Kidney (tissue), 14 donors: ENCODE measurements around the gene HDHD5. TPM values are rescaled to one million over a fixed set of nuclear protein-coding genes. Genes with fewer than 3 reads are reported as not detected.

ENCODE experiments used
- DNase-seq, 5 donors: peaks; one replicate each; pipeline ENCODE4 v3.0.0-alpha.2; 2013 to 2020
- FAIRE-seq: peaks from 2 replicates; lab custom pipeline; 2012; peaks lifted over from hg19 to GRCh38; lab: Jason Lieb, UNC
- H3K27ac ChIP-seq, 2 donors: one replicate each; pipeline ENCODE4 v1.7.0; 2013; ENCODE audit warnings: low read depth in 2 of 2, low read length in 2 of 2, inconsistent platforms in 1 of 2
- H3K27me3 ChIP-seq: one replicate; pipeline ENCODE4 v1.7.1; 2013; ENCODE audit warnings: low read length, inconsistent platforms; ENCODE audit not compliant: control insufficient read depth, insufficient read depth
- H3K36me3 ChIP-seq, 3 donors: one replicate each; pipeline versions ENCODE4 v1.7.0 to v1.7.1; 2013; ENCODE audit warnings: low read length in 3 of 3, control low read depth in 1 of 3, inconsistent platforms in 1 of 3; ENCODE audit not compliant: insufficient read depth in 3 of 3, control insufficient read depth in 2 of 3
- H3K4me1 ChIP-seq, 3 donors: one replicate each; pipeline versions ENCODE4 v1.7.0 to v1.7.1; 2013; ENCODE audit warnings: low read length in 3 of 3, inconsistent platforms in 1 of 3, low read depth in 1 of 3; ENCODE audit not compliant: control insufficient read depth in 2 of 3, insufficient read depth in 2 of 3
- H3K4me3 ChIP-seq, 3 donors: one replicate each; pipeline versions ENCODE4 v1.7.0 to v1.8.1; 2013; ENCODE audit warnings: low read length in 3 of 3, control low read depth in 1 of 3, inconsistent platforms in 1 of 3
- H3K9ac ChIP-seq, 3 donors: one replicate each; pipeline versions ENCODE4 v1.7.0 to v1.7.1; 2013; ENCODE audit warnings: low read length in 3 of 3, control low read depth in 1 of 3, inconsistent platforms in 1 of 3
- H3K9me3 ChIP-seq, 3 donors: one replicate each; pipeline versions ENCODE4 v1.7.0 to v1.7.1; 2013; ENCODE audit warnings: low read length in 3 of 3, control low read depth in 1 of 3, inconsistent platforms in 1 of 3; ENCODE audit not compliant: control insufficient read depth in 2 of 3, insufficient read depth in 1 of 3
- intact Hi-C: fragments of 100-400 bp; cut with DNase I; formaldehyde crosslinking; loops from one replicate; pipeline ENCODE4 v1.11.1; 2022
- polyA plus RNA-seq: library from polyadenylated mRNA; stranded (reverse); fragments of 350-450 nt; fragmentation: Illumina TruSeq; extraction: RNeasy Lipid Tissue Mini Kit (QIAGEN cat#74804); gene quantifications from one replicate; pipeline ENCODE4 v1.2.3, GENCODE V29; 2014; ENCODE audit warnings: low read depth, low replicate concordance; ENCODE audit not compliant: insufficient read depth
- total RNA-seq: library from RNA; stranded (reverse); fragmentation: NEBNext Ultra II Directional; extraction: Animal tissue kit (Norgen Biotek cat#: 25700); gene quantifications from one replicate; pipeline ENCODE4 v1.2.1, GENCODE V29; 2021
- TF ChIP-seq, protein P1 (sequence below): IDR thresholded peaks from 3 replicates; pipeline ENCODE4 v1.5.1; 2012; ENCODE audit warnings: mild to moderate bottlenecking, moderate library complexity, borderline replicate concordance; ENCODE audit not compliant: insufficient read depth; ENCODE audit errors: extremely low read depth
- donor health status: control.
- donor health status: control.
- donor health status: control.
- donor health status: control.
- donor health status: control.
- donor health status: DM: yes; HTN: yes; CAD: no.
- donor health status: Normal renal cell carcinoma (clear cell type).

HDHD5 gene
- total and polyA plus RNA-seq, 2 donors from 2014 or later = 27.5 to 39.8 TPM

- no peaks in the 10 kb centered on the region for H3K9me3 ChIP-seq
- no peak overlapping the region for H3K4me3 ChIP-seq
- H3K27me3 ChIP-seq = no peaks in the 10 kb centered on the region
- intact Hi-C loops = no loop called here
- DNase-seq (no peak), FAIRE-seq (no peak)
- TF ChIP-seq, protein P1, sequence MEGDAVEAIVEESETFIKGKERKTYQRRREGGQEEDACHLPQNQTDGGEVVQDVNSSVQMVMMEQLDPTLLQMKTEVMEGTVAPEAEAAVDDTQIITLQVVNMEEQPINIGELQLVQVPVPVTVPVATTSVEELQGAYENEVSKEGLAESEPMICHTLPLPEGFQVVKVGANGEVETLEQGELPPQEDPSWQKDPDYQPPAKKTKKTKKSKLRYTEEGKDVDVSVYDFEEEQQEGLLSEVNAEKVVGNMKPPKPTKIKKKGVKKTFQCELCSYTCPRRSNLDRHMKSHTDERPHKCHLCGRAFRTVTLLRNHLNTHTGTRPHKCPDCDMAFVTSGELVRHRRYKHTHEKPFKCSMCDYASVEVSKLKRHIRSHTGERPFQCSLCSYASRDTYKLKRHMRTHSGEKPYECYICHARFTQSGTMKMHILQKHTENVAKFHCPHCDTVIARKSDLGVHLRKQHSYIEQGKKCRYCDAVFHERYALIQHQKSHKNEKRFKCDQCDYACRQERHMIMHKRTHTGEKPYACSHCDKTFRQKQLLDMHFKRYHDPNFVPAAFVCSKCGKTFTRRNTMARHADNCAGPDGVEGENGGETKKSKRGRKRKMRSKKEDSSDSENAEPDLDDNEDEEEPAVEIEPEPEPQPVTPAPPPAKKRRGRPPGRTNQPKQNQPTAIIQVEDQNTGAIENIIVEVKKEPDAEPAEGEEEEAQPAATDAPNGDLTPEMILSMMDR = no peak
- H3K4me1 ChIP-seq = no peaks in the 10 kb centered on the region
- H3K27ac ChIP-seq = no peak overlapping the region
- peaks cover 0 to 38% (median 28%) of the 10 kb centered on the region in 3 donors for H3K36me3 ChIP-seq
- H3K9ac ChIP-seq = no peak overlapping the region
These were observed 53.6 kb downstream of the HDHD5 start for GRCh38 chr22:17105143-17106129.

GRCh38 chr22:17104336-17104935, 54.6 kb downstream of the HDHD5 start:
- no peak for DNase-seq
- intact Hi-C loops = no loop called here
- TF ChIP-seq, protein P1 = no peak
- no peak overlapping the region for H3K27ac ChIP-seq
- H3K27me3 ChIP-seq = no peaks in the 10 kb centered on the region
- peaks cover 0 to 38% (median 31%) of the 10 kb centered on the region in 3 donors for H3K36me3 ChIP-seq
- H3K9me3 ChIP-seq = no peaks in the 10 kb centered on the region
- H3K4me3 ChIP-seq = no peak overlapping the region
- FAIRE-seq = no peak
- H3K4me1 ChIP-seq = no peaks in the 10 kb centered on the region
- H3K9ac ChIP-seq = no peak overlapping the region

- Histone ChIP-seq H3K4me1 (no peaks in the 10 kb centered on the region), H3K9ac (no peak overlapping the region), H3K36me3 (peaks cover 2 to 49% (median 35%) of the 10 kb centered on the region in 3 donors), H3K27ac (no peak overlapping the region), H3K4me3 (no peak overlapping the region), H3K27me3 (no peaks in the 10 kb centered on the region), H3K9me3 (no peaks in the 10 kb centered on the region)
- no peak for FAIRE-seq
- TF ChIP-seq, protein P1 = no peak
- no peak for DNase-seq
- intact Hi-C loops = no loop called here
These were observed 55.7 kb downstream of the HDHD5 start for GRCh38 chr22:17103351-17103750.
